KMS-11 (cell line): ENCODE data around the gene KCNE1.

Experiments
- H2AFZ ChIP-seq: fragments of 200-600 bp; sonication (generic); 2 replicates; pipeline ENCODE4 v1.6.1; 2016; ENCODE audit warnings: antibody characterized with exemption, mixed run types, low read depth
- H3K27ac ChIP-seq: fragments of 200-600 bp; sonication (generic); 2 replicates; pipeline ENCODE4 v1.6.1; 2016; ENCODE audit warnings: mild to moderate bottlenecking, mixed run types
- H3K27me3 ChIP-seq: fragments of 200-600 bp; sonication (generic); 2 replicates; pipeline ENCODE4 v1.6.1; 2017; ENCODE audit warnings: mild to moderate bottlenecking, low read depth, mixed run types, moderate library complexity; ENCODE audit not compliant: insufficient read depth
- H3K36me3 ChIP-seq: fragments of 200-600 bp; sonication (generic); 2 replicates; pipeline ENCODE4 v1.6.1; 2017; ENCODE audit warnings: mild to moderate bottlenecking, mixed run types; ENCODE audit not compliant: insufficient read depth
- H3K4me1 ChIP-seq: fragments of 200-600 bp; sonication (generic); 2 replicates; pipeline ENCODE4 v1.6.1; 2016; ENCODE audit warnings: mild to moderate bottlenecking, low read depth, mixed run types; ENCODE audit not compliant: poor library complexity, severe bottlenecking
- H3K4me2 ChIP-seq: fragments of 200-600 bp; sonication (generic); 2 replicates; pipeline ENCODE4 v1.7.0; 2016; ENCODE audit warnings: mild to moderate bottlenecking, mixed run types
- H3K4me3 ChIP-seq: fragments of 200-600 bp; sonication (generic); IDR thresholded peaks from 2 replicates; pipeline ENCODE4 v1.6.1; 2017; ENCODE audit warnings: low read depth, low read length, mixed read lengths; ENCODE audit not compliant: insufficient read depth
- H3K79me2 ChIP-seq: fragments of 200-600 bp; sonication (generic); 2 replicates; pipeline ENCODE4 v1.6.1; 2016; ENCODE audit warnings: low read depth, mixed run types; ENCODE audit not compliant: insufficient read depth
- H3K9ac ChIP-seq: fragments of 200-600 bp; sonication (generic); 2 replicates; pipeline ENCODE4 v1.6.1; 2016; ENCODE audit warnings: mild to moderate bottlenecking, mixed run types
- H4K20me1 ChIP-seq: fragments of 200-600 bp; sonication (generic); 2 replicates; pipeline ENCODE4 v1.6.1; 2016; ENCODE audit warnings: mild to moderate bottlenecking, mixed run types; ENCODE audit not compliant: insufficient read depth
- CTCF ChIP-seq: fragments of 200-600 bp; sonication (generic); conservative IDR thresholded peaks from 2 replicates; pipeline ENCODE4 v1.6.1; 2017; ENCODE audit warnings: low read depth, mild to moderate bottlenecking, antibody characterized with exemption, low read length, moderate library complexity, mixed read lengths

KCNE1 gene

GRCh38 chr21:34502480-34503106 is 9.4 kb downstream of the KCNE1 start:
- no peak overlapping the region for H3K4me3 ChIP-seq
- H3K27me3 ChIP-seq = no peaks in the 10 kb centered on the region
- H3K79me2 ChIP-seq = no peaks in the 10 kb centered on the region
- H3K36me3 ChIP-seq = no peaks in the 10 kb centered on the region
- no peak overlapping the region for H2AFZ ChIP-seq
- H3K27ac ChIP-seq = no peak overlapping the region
- H3K4me2 ChIP-seq = no peak overlapping the region
- H3K4me1 ChIP-seq = no peaks in the 10 kb centered on the region
- H3K9ac ChIP-seq = no peak overlapping the region
- TF ChIP-seq CTCF = no peak
- H4K20me1 ChIP-seq = no peaks in the 10 kb centered on the region

GRCh38 chr21:34501716-34502115 is 10.3 kb downstream of the KCNE1 start:
- Histone ChIP-seq H3K4me2 (no peak overlapping the region), H3K27me3 (no peaks in the 10 kb centered on the region), H3K9ac (no peak overlapping the region), H3K79me2 (no peaks in the 10 kb centered on the region), H3K4me1 (no peaks in the 10 kb centered on the region), H3K36me3 (no peaks in the 10 kb centered on the region), H2AFZ (no peak overlapping the region), H4K20me1 (no peaks in the 10 kb centered on the region), H3K27ac (no peak overlapping the region), H3K4me3 (no peak overlapping the region)
- TF ChIP-seq CTCF = no peak

- no peak overlapping the region for H3K4me2 ChIP-seq
- no peaks in the 10 kb centered on the region for H3K27me3 ChIP-seq
- H2AFZ ChIP-seq = no peak overlapping the region
- H3K4me3 ChIP-seq = no peak overlapping the region
- H4K20me1 ChIP-seq = no peaks in the 10 kb centered on the region
- no peaks in the 10 kb centered on the region for H3K4me1 ChIP-seq
- H3K36me3 ChIP-seq = no peaks in the 10 kb centered on the region
- TF ChIP-seq CTCF = no peak
- H3K9ac ChIP-seq = no peak overlapping the region
- no peaks in the 10 kb centered on the region for H3K79me2 ChIP-seq
- H3K27ac ChIP-seq = no peak overlapping the region
These were observed 11.8 kb downstream of the KCNE1 start for GRCh38 chr21:34500191-34500590.

- Histone ChIP-seq H3K79me2 (no peaks in the 10 kb centered on the region), H3K4me1 (no peaks in the 10 kb centered on the region), H3K36me3 (no peaks in the 10 kb centered on the region), H4K20me1 (no peaks in the 10 kb centered on the region), H3K4me2 (no peak overlapping the region), H2AFZ (no peak overlapping the region), H3K4me3 (no peak overlapping the region), H3K9ac (no peak overlapping the region), H3K27me3 (no peaks in the 10 kb centered on the region), H3K27ac (no peak overlapping the region)
- TF ChIP-seq CTCF = no peak
These were observed 12.9 kb downstream of the KCNE1 start for GRCh38 chr21:34499116-34499515.
